Heart left ventricle (tissue), 16 donors: ENCODE data around the gene NRAP. TPM values are rescaled to one million over a fixed set of nuclear protein-coding genes. Genes with fewer than 3 reads are reported as not detected.

Experiments
- ATAC-seq, 4 donors: fragments of 200-7000 bp; cut with Tn5 transposase; one replicate each; pipeline ENCODE4 v1.9.1; 2020 to 2022; ENCODE audit warnings: moderate library complexity in 4 of 4, mild to moderate bottlenecking in 3 of 4, moderate number of reproducible peaks in 1 of 4
- DNase-seq, 5 donors: peaks; one replicate each; pipeline ENCODE4 v3.0.0-alpha.2; 2020
- H3K27ac ChIP-seq, 12 donors: fragments of 200-600 bp; sonication (generic) in 4 of 12; one replicate each; pipeline versions ENCODE4 v1.5.0 to v1.8.0; 2016 to 2022; ENCODE audit warnings: mild to moderate bottlenecking in 2 of 12
- H3K27me3 ChIP-seq, 9 donors: fragments of 200-600 bp; sonication (generic) in 2 of 9; one replicate each; pipeline versions ENCODE4 v1.5.1 to v1.8.0; 2016 to 2022; ENCODE audit warnings: mild to moderate bottlenecking in 3 of 9
- H3K36me3 ChIP-seq, 9 donors: fragments of 200-600 bp; sonication (generic) in 2 of 9; one replicate each; pipeline versions ENCODE4 v1.5.0 to v1.8.0; 2018 to 2022; ENCODE audit warnings: mild to moderate bottlenecking in 2 of 9
- H3K4me1 ChIP-seq, 12 donors: fragments of 200-600 bp; sonication (generic) in 4 of 12; one replicate each; pipeline versions ENCODE4 v1.5.0 to v1.8.0; 2016 to 2022; ENCODE audit warnings: mild to moderate bottlenecking in 3 of 12
- H3K4me3 ChIP-seq, 12 donors: fragments of 200-600 bp; sonication (generic) in 4 of 12; one replicate each; pipeline versions ENCODE4 v1.5.0 to v1.8.0; 2017 to 2022; ENCODE audit warnings: mild to moderate bottlenecking in 9 of 12, moderate library complexity in 4 of 12
- H3K9me3 ChIP-seq, 12 donors: fragments of 200-600 bp; sonication (generic) in 4 of 12; one replicate each; pipeline versions ENCODE4 v1.5.0 to v1.8.0; 2016 to 2022; ENCODE audit warnings: mild to moderate bottlenecking in 1 of 12
- CTCF ChIP-seq, 12 donors: fragments of 200-600 bp; sonication (generic) in 4 of 12; IDR thresholded peaks; one replicate each; pipeline versions ENCODE4 v1.5.0 to v1.8.0; 2018 to 2022; ENCODE audit warnings: antibody characterized with exemption in 12 of 12, mild to moderate bottlenecking in 5 of 12
- POLR2A ChIP-seq, 2 donors: fragments of 450-650 bp; IDR thresholded peaks; one replicate each; pipeline ENCODE4 v1.6.1; 2017; ENCODE audit warnings: antibody characterized with exemption in 2 of 2, mild to moderate bottlenecking in 2 of 2, moderate library complexity in 2 of 2
- WGBS, 4 donors: extraction: QIAGEN DNeasy Blood & Tissue Kit in 2 of 4; methylation state at CpG; one replicate each; pipeline versions ENCODE4 v1.1.5 to v1.1.7; 2013 to 2018; 5-methylcytosine and 5-hydroxymethylcytosine counted together
- intact Hi-C, 10 donors: fragments of 100-400 bp; cut with DNase I; formaldehyde crosslinking; loops; one replicate each; pipeline versions ENCODE4 v1.11.1 to v1.14.2; 2022
- polyA plus RNA-seq, 2 donors: library from polyadenylated mRNA; stranded (reverse); fragments of 200-250 nt; gene quantifications; one replicate each; pipeline ENCODE4 v1.2.3, GENCODE V29; 2013
- total RNA-seq, 9 donors: library from RNA; depleted of rRNA in 2 of 9; stranded (reverse); fragments of >200 nt in 2 of 9; fragmentation: NEBNext Ultra II Directional in 3 of 9; extraction: Animal tissue kit (Norgen Biotek cat#: 25700) in 3 of 9; gene quantifications; one replicate each; pipeline versions ENCODE4 v1.1.0 to v1.2.4, GENCODE V29; 2016 to 2023
- donor health status: ischemic (EF 13 %, LVEDD 7.1; RV severe dilation, severe dysfunction).
- donor health status: healthy with polysubstance abuse.
- donor health status: DM: no; HTN: yes; CAD: no.
- donor health status: DM: no; HTN: no; CAD: no.
- donor health status: ischemic (EF 25% LVEDD 6.9; RV normal size, moderate dysfunction).
- donor health status: ischemic (EF 25% LVEDD 5.7; RV mildly dilated, moderate dysfunction).
- donor health status: healthy.
- donor health status: DM: yes; HTN: yes; CAD: no.
- donor health status: ischemic (EF 35%, LVEDD 5.7; RV mildly dilated, moderate dysfunction).
- donor health status: nonischemic (EF 11% LVEDD 7.7; RV severe dilation, severe dysfunction).
- donor health status: DM: yes; HTN: yes; CAD: no.
- donor health status: PGD.
- donor health status: ischemic (EF 29% LVEDD 5.4; RV normal size, mild dysfunction).
- donor health status: nonischemic (EF 23%, LVEDD 6.1; RV moderate dilation, normal function).

Gene NRAP
- total and polyA plus RNA-seq, 11 donors: 278 to 2,789 (median 1,125) TPM

GRCh38 chr10:113617086-113617485, 46.8 kb downstream of the NRAP start:
- WGBS, 4 donors: 28 to 47% (median 38%) methylated on average over 7 of the region's 7 CpGs

DNA sequence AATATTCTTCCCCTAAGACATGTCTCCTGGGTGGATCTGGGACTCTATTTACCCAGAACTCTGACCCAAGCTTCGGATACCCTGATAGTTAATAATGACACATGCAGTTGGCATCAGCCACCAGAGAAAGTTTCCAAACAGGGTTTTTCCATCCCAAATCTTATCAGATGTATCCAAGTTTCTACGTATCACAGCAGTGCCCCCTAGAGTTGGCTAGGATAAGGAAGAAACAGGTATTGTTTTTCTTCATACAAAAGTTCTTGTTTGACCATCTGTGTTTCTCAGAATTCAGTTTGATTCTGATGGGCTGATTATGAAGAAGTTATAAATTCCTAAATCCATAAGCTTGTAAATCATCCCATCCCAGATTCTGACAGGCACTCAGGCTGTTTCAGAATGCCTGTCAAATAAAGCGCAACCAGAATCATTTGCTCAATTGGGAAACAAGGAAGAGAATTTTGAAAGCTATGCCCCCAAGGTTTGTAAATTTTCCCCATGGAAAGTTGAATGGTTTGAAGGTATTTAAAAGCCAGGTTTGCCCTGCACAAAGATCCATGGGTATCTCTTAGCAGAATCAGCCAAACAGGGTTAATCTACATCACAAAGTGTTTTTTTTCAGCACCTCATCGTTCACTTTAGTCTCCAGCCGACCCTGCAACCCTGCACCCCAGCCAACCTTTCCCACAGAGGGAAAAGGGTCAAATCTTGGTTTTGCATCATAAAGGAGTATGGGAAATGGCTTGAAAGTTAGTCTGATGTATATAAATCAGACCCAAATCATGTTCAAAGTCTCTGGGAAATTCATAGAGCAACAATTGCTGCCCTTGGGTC, 47.4 kb downstream of the NRAP start:
- no peak overlapping the region for H3K4me3 ChIP-seq
- peaks cover 0 to 34% (median 0%) of the 10 kb centered on the region in 9 donors for H3K27me3 ChIP-seq
- ATAC-seq: no peak
- peak in 5 of 12 donors; percentile 9 to 33 (median 27) for TF ChIP-seq CTCF (IDR thresholded peaks at IDR 0.05)
- no peak for TF ChIP-seq POLR2A (IDR thresholded peaks at IDR 0.05)
- H3K27ac ChIP-seq: no peak overlapping the region
- intact Hi-C loops: no loop called here
- peaks cover 0 to 59% (median 21%) of the 10 kb centered on the region in 12 donors for H3K4me1 ChIP-seq
- WGBS, 4 donors: 18 to 26% (median 20%) methylated on average over 5 of the region's 5 CpGs
- no peaks in the 10 kb centered on the region for H3K9me3 ChIP-seq
- no peak for DNase-seq
- H3K36me3 ChIP-seq: peaks cover 0 to 96% (median 16%) of the 10 kb centered on the region in 9 donors

More at GRCh38 chr10:113617086-113617485, 46.8 kb downstream of the NRAP start:
- intact Hi-C loops: no loop called here
- ATAC-seq (no peak), DNase-seq (no peak)
- Histone ChIP-seq H3K27me3 (peaks cover 0 to 34% (median 0%) of the 10 kb centered on the region in 9 donors), H3K4me3 (no peak overlapping the region), H3K36me3 (peaks cover 0 to 96% (median 19%) of the 10 kb centered on the region in 9 donors), H3K9me3 (no peaks in the 10 kb centered on the region), H3K27ac (no peak overlapping the region), H3K4me1 (peaks cover 0 to 52% (median 16%) of the 10 kb centered on the region in 12 donors)
- TF ChIP-seq CTCF (IDR thresholded peaks at IDR 0.05) (no peak), POLR2A (IDR thresholded peaks at IDR 0.05) (no peak)

DNA sequence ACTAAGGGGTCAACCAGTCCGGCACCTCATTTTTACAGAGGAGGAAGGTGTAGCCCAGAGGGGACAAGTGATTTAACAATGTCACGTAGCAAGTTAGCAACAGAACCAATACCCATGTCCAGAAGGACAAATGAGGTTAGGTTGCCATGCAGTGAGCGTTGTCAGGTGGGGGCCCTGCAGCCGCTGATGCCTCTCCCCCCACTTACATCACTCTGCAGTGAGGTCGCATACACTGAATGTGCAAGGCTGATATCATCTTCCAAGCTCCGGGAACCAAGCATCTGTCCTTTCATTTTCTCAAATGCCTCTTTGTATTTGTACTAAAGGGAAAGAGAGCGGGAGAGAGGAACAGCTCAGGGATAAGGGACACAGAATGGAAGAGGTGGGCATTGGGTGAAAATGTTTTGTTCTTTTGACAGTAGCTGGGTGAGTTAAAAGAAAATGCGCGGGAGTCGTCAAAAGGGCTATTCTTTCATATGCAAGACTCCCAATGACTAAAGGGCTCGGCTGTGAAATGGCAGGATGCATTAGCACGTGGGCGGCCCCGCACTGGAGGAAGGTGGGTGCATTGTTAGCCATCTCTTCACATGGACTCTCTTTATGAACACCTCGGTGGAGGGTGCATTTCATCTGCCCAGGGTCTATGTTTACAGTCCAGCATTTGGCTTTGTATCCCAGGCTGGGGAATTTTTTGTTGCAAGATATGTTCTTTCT, 49.7 kb downstream of the NRAP start:
- DNase-seq (no peak), ATAC-seq (no peak)
- Histone ChIP-seq H3K4me3 (no peak overlapping the region), H3K4me1 (peaks cover 0 to 67% (median 24%) of the 10 kb centered on the region in 12 donors), H3K27ac (peak overlapping the region in 4 of 12 donors; percentile 8 to 35 (median 17)), H3K9me3 (no peaks in the 10 kb centered on the region), H3K27me3 (peaks cover 0 to 21% (median 0%) of the 10 kb centered on the region in 9 donors), H3K36me3 (peaks cover 0 to 95% (median 8%) of the 10 kb centered on the region in 9 donors)
- WGBS, 4 donors: 56 to 63% (median 57%) methylated on average over 15 of the region's 15 CpGs
- intact Hi-C loops: no loop called here
- TF ChIP-seq POLR2A (IDR thresholded peaks at IDR 0.05): no peak
- TF ChIP-seq CTCF (IDR thresholded peaks at IDR 0.05): no peak

- H3K27ac ChIP-seq: peak overlapping the region in 5 of 12 donors; percentile 8 to 54 (median 18)
- H3K27me3 ChIP-seq: peaks cover 0 to 17% (median 0%) of the 10 kb centered on the region in 9 donors
- H3K9me3 ChIP-seq: no peaks in the 10 kb centered on the region
- DNase-seq: no peak
- WGBS, 4 donors: 79 to 91% (median 81%) methylated on average over 2 of the region's 2 CpGs
- TF ChIP-seq CTCF (IDR thresholded peaks at IDR 0.05): no peak
- no peak for TF ChIP-seq POLR2A (IDR thresholded peaks at IDR 0.05)
- no peak overlapping the region for H3K4me3 ChIP-seq
- intact Hi-C loops: no loop called here
- peaks cover 0 to 63% (median 24%) of the 10 kb centered on the region in 12 donors for H3K4me1 ChIP-seq
- H3K36me3 ChIP-seq: peaks cover 0 to 95% (median 5%) of the 10 kb centered on the region in 9 donors
- no peak for ATAC-seq
Measured at GRCh38 chr10:113613427-113613826, 50.4 kb downstream of the NRAP start.
